Activated CD4-positive, alpha-beta T cell treated with anti-CD3 and anti-CD28 coated beads for 36 hours (primary cell): ENCODE results near the gene PLCL2. TPM values are rescaled to one million over a fixed set of nuclear protein-coding genes. Genes with fewer than 3 reads are reported as not detected.

Source experiments
- ATAC-seq: fragments of 200-7000 bp; cut with Tn5 transposase; one replicate; pipeline ENCODE4 v1.10.0; 2021; ENCODE audit warnings: mild to moderate bottlenecking, moderate library complexity
- CTCF ChIA-PET: fragments of 350-600 bp; sonication (Branson Sonifier 250); formaldehyde crosslinking; loops from one replicate; lab custom pipeline; 2021; ENCODE audit warnings: antibody characterized with exemption; lab: Charles Lee
- POLR2A ChIA-PET: fragments of 350-600 bp; sonication (Branson Sonifier 250); formaldehyde crosslinking; loops from one replicate; lab custom pipeline; 2021; ENCODE audit warnings: antibody characterized with exemption, inconsistent platforms; lab: Charles Lee
- DNase-seq: peaks from one replicate; pipeline ENCODE4 v3.0.0-alpha.2; 2020
- H3K27ac Mint-ChIP-seq: one replicate; pipeline ENCODE4 v1.8.0; 2021; ENCODE audit warnings: mixed read lengths
- H3K27me3 Mint-ChIP-seq: one replicate; pipeline ENCODE4 v1.8.0; 2021; ENCODE audit warnings: mixed read lengths
- H3K36me3 Mint-ChIP-seq: one replicate; pipeline ENCODE4 v1.8.0; 2021; ENCODE audit warnings: low read depth, mixed read lengths
- H3K4me1 Mint-ChIP-seq: one replicate; pipeline ENCODE4 v1.8.0; 2021; ENCODE audit warnings: mixed read lengths
- H3K4me3 Mint-ChIP-seq: one replicate; pipeline ENCODE4 v1.8.0; 2021; ENCODE audit warnings: mild to moderate bottlenecking, moderate library complexity, mixed read lengths
- H3K9me3 Mint-ChIP-seq: one replicate; pipeline ENCODE4 v1.8.0; 2021; ENCODE audit warnings: low read depth, mixed read lengths
- intact Hi-C, 2 experiments: fragments of 100-400 bp; cut with DNase I in 1 of 2; cut with micrococcal nuclease in 1 of 2; formaldehyde crosslinking; loops; one replicate each; pipeline versions ENCODE4 v1.14.2 to v1.15.1; 2022 to 2024; cut with DNase I, micrococcal nuclease
- total RNA-seq, 2 experiments: library from RNA; stranded (reverse); gene quantifications; one replicate each; pipeline ENCODE4 v1.2.3, GENCODE V29; 2021

PLCL2 gene
- total RNA-seq, 2 experiments from 2014 or later = 12.5 to 15.0 TPM

DNA sequence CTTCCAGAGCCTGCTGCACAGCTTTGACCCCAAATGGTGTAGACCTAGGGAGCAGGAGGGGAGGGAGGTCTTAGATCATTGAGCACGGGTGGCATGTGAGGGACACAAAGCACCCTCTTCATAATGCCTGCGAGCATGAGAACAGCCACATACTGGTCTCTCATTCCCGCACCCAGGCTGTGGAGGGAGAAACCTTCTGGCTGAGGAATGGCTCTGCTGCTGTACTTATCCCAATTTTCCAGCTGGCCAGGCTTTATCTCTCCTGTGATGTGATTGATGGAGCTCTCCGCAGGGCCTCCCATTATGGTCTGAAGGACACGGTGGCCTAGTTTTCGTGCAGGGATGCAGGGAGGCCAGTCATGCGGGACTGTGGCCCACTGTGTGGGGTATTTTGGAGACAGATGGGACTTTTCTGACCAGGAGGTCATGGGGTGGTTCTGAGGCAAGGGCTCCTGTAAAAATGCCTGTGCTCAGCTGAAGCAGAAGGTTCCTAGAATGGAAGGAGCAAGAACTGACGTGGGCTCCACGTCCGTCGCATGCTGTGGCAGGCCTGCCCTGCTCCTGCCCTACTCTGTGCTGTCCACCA, 251.5 kb downstream of the PLCL2 start:
- Mint-ChIP-seq H3K9me3 (no peaks in the 10 kb centered on the region), H3K4me1 (no peaks in the 10 kb centered on the region), H3K36me3 (peaks cover 2% of the 10 kb centered on the region), H3K27me3 (no peaks in the 10 kb centered on the region), H3K27ac (no peak overlapping the region), H3K4me3 (no peak overlapping the region)
- DNase-seq (no peak), ATAC-seq (no peak)
- ChIA-PET CTCF (interaction anchor here (1.4 kb wide), 1 partner anchor 10 kb away, joined by 5 read pairs; no protein-coding TSS in a partner anchor), POLR2A (no interaction called here)
- intact Hi-C loops = no loop called here

DNA sequence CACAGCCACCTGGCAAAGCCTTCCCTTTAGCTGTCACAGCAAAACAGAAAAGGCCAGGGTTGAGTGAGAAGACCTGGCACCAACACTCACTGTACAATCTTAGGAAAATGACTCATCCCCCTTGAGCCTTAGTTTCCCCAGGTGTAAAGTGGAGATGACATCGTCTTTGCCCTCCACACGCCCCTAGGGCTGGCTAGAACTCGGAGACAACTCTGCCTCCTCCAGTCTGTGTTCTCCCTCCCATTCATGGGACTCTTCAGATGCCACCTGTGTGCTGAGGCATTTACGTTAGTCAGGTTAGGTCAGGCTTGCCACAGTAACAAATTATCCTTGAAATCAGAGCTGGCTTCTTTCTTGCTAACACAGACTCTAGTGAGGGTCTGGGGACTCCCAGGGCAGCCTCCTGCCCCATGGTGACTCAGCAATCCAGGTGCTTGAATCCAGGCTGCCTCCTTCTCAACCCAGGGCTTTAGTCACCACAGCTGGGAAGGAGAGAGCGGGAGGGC, 252.6 kb downstream of the PLCL2 start:
- DNase-seq (no peak), ATAC-seq (no peak)
- Mint-ChIP-seq H3K9me3 (no peaks in the 10 kb centered on the region), H3K27me3 (no peaks in the 10 kb centered on the region), H3K27ac (no peak overlapping the region), H3K36me3 (peaks cover 2% of the 10 kb centered on the region), H3K4me3 (no peak overlapping the region), H3K4me1 (no peaks in the 10 kb centered on the region)
- CTCF ChIA-PET = interaction anchor here (1.0 kb wide), 1 partner anchor 423 kb away, joined by 3 read pairs; no protein-coding TSS in a partner anchor
- intact Hi-C loops = no loop called here
- POLR2A ChIA-PET = no interaction called here

DNA sequence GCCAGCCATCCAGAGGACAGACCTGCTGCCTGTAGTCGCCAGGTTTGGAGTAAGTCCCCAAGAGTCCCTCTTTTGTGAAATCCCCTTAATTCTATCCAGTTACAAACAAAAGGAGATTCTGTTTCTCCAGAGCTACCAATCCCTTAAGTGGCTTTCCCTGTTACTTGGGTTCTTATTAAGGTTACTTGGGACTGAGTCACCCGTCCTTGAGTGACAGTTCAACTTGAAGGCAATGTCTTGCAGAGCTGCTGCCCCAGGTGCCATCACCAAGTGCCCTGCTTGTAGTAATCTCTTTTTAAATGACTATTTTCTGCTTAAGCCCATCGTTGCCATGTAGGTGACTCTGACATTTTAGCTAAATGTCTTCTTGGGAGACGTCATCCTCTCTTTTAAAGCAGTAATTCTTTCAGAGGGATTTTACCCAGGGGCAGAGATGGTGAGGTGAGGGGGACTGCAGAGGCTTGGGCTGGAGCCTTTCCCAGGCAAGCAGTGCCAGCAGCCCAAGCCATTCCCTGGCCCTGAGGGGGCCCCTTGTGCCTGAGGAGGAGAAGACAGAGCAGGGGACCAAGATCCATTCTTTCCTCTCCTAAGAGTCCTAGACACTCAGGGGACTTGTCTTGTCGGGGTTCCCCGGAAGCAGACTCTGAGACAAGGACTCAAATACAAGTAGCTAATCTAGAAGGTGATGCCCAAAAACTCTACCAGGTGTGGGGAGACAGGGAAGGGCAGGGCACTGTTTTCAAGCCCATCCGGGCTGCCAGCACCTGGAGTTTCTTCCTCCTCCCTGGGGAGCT, 253.7 kb downstream of the PLCL2 start:
- H3K27ac Mint-ChIP-seq = no peak overlapping the region
- no peak overlapping the region for H3K4me3 Mint-ChIP-seq
- intact Hi-C loops = no loop called here
- H3K4me1 Mint-ChIP-seq = no peaks in the 10 kb centered on the region
- H3K27me3 Mint-ChIP-seq = no peaks in the 10 kb centered on the region
- ATAC-seq (no peak), DNase-seq (no peak)
- H3K9me3 Mint-ChIP-seq = no peaks in the 10 kb centered on the region
- peaks cover 2% of the 10 kb centered on the region for H3K36me3 Mint-ChIP-seq
- ChIA-PET CTCF (interaction anchor here (0.8 to 1.0 kb wide), 2 partner anchors 36 to 424 kb away, joined by 3 to 4 read pairs; no protein-coding TSS in a partner anchor), POLR2A (no interaction called here)
